Heart right ventricle (tissue), 16 donors: Measurements from ENCODE around the gene SPTBN1. TPM values are rescaled to one million over a fixed set of nuclear protein-coding genes. Genes with fewer than 3 reads are reported as not detected.

Experiments used
- ATAC-seq, 8 donors: fragments of 200-7000 bp; cut with Tn5 transposase; one replicate each; pipeline ENCODE4 v1.9.1; 2020; ENCODE audit warnings: mild to moderate bottlenecking in 8 of 8, moderate library complexity in 8 of 8, moderate number of reproducible peaks in 1 of 8
- DNase-seq, 2 donors: peaks; one replicate each; pipeline ENCODE4 v3.0.0-alpha.2; 2020
- H3K27ac ChIP-seq, 10 donors: fragments of 200-600 bp; sonication (generic) in 2 of 10; one replicate each; pipeline versions ENCODE4 v1.5.0 to v1.8.0; 2020 to 2022; ENCODE audit warnings: mild to moderate bottlenecking in 3 of 10
- H3K27me3 ChIP-seq, 7 donors: fragments of 200-600 bp; one replicate each; pipeline ENCODE4 v1.8.0; 2021 to 2022; ENCODE audit warnings: mild to moderate bottlenecking in 2 of 7
- H3K36me3 ChIP-seq, 9 donors: fragments of 200-600 bp; sonication (generic) in 1 of 9; one replicate each; pipeline versions ENCODE4 v1.5.0 to v1.8.0; 2020 to 2022; ENCODE audit warnings: mild to moderate bottlenecking in 2 of 9
- H3K4me1 ChIP-seq, 9 donors: fragments of 200-600 bp; sonication (generic) in 1 of 9; one replicate each; pipeline versions ENCODE4 v1.5.0 to v1.8.0; 2020 to 2022; ENCODE audit warnings: mild to moderate bottlenecking in 4 of 9
- H3K4me3 ChIP-seq, 10 donors: fragments of 200-600 bp; sonication (generic) in 2 of 10; one replicate each; pipeline versions ENCODE4 v1.5.0 to v1.8.0; 2020 to 2022; ENCODE audit warnings: mild to moderate bottlenecking in 7 of 10, moderate library complexity in 2 of 10
- H3K9me3 ChIP-seq, 11 donors: fragments of 200-600 bp in 10 of 11; sonication (generic) in 2 of 11; one replicate each; pipeline versions ENCODE4 v1.5.0 to v1.8.0; 2013 to 2022; ENCODE audit warnings: mild to moderate bottlenecking in 2 of 11, control low read depth in 1 of 11, moderate library complexity in 1 of 11
- CTCF ChIP-seq, 9 donors: fragments of 200-600 bp; sonication (generic) in 2 of 9; IDR thresholded peaks; one replicate each; pipeline versions ENCODE4 v1.5.0 to v1.8.0; 2021 to 2022; ENCODE audit warnings: antibody characterized with exemption in 9 of 9, mild to moderate bottlenecking in 5 of 9, moderate library complexity in 1 of 9
- WGBS, 2 donors: extraction: QIAGEN DNeasy Blood & Tissue Kit; methylation state at CpG; one replicate each; pipeline ENCODE4 v1.1.7; 2013; ENCODE audit warnings: inconsistent platforms in 1 of 2; 5-methylcytosine and 5-hydroxymethylcytosine counted together
- intact Hi-C, 10 donors: fragments of 100-400 bp; cut with DNase I; formaldehyde crosslinking; loops; one replicate each; pipeline versions ENCODE4 v1.11.1 to v1.14.2; 2022
- polyA plus RNA-seq, 2 donors: library from polyadenylated mRNA; stranded (reverse); fragments of 200-250 nt; gene quantifications; one replicate each; pipeline ENCODE4 v1.2.3, GENCODE V29; 2013
- total RNA-seq, 10 donors: library from RNA; stranded (reverse); fragmentation: NEBNext Ultra II Directional in 3 of 10; extraction: Animal tissue kit (Norgen Biotek cat#: 25700) in 3 of 10; gene quantifications; one replicate each; pipeline versions ENCODE4 v1.2.1 to v1.2.4, GENCODE V29; 2021 to 2023
- donor health status: Arrhythmogenic right ventricular cardiomyopathy.
- donor health status: ischemic (EF 13 %, LVEDD 7.1; RV severe dilation, severe dysfunction).
- donor health status: healthy with polysubstance abuse.
- donor health status: DM: no; HTN: yes; CAD: no.
- donor health status: DM: no; HTN: no; CAD: no.
- donor health status: ischemic (EF 25% LVEDD 6.9; RV normal size, moderate dysfunction).
- donor health status: ischemic (EF 25% LVEDD 5.7; RV mildly dilated, moderate dysfunction).
- donor health status: healthy.
- donor health status: DM: yes; HTN: yes; CAD: no.
- donor health status: Ischemic cardiomyopathy.
- donor health status: ischemic (EF 35%, LVEDD 5.7; RV mildly dilated, moderate dysfunction).
- donor health status: nonischemic (EF 11% LVEDD 7.7; RV severe dilation, severe dysfunction).
- donor health status: DM: yes; HTN: yes; CAD: no.
- donor health status: PGD.
- donor health status: ischemic (EF 29% LVEDD 5.4; RV normal size, mild dysfunction).
- donor health status: nonischemic (EF 23%, LVEDD 6.1; RV moderate dilation, normal function).

SPTBN1 gene
- total and polyA plus RNA-seq, 12 donors, result 91.1 to 643 (median 494) TPM

DNA sequence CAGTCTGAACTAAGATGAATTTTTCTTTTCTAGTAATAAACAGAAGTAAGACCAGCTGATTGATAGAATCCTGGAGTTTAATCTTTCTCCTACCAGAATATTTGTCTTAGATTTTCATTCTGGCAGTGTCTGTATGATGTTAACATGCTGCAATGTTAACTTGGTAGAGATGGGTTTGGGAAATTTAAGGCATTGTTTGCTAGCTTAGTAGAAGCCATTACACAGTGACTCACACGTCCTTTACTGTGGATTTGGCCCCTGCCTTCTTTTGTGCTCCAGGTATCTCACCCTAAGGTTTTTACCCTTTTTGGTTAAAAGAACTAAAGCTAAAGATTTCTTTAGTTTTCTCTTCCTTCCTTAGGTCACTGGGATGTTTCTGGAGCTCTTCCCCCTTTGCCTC lies 84.1 kb downstream of the SPTBN1 start:
- TF ChIP-seq CTCF (IDR thresholded peaks at IDR 0.05), result no peak
- 41 to 60% methylated on average over 1 of the region's 1 CpG for WGBS, 2 donors

DNA sequence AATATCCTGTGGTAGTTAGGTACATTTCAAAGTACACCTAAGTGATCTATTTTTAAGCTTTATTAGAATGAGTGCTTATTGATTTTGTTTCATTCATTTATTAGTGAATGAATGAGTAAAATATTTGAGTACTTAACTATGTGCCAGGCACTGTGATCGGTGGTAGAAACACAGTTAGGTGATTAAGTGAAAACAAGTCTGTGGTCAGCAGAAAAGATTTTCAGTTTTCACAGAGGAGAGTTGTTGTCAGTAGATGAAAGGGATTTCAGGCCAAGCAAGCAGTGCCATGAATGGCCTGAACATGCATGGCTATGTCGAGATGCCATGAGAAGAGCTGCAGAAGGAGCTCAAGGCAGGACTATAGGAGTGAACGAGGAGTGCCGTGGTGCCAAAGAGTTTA lies 85.9 kb downstream of the SPTBN1 start:
- Histone ChIP-seq H3K27ac (peak overlapping the region in 1 of 10 donors; percentile 10), H3K4me3 (no peak overlapping the region), H3K36me3 (peaks cover 0 to 34% (median 0%) of the 10 kb centered on the region in 9 donors), H3K9me3 (no peaks in the 10 kb centered on the region), H3K4me1 (peaks cover 13 to 91% (median 75%) of the 10 kb centered on the region in 9 donors), H3K27me3 (no peaks in the 10 kb centered on the region)
- DNase-seq, result no peak
- intact Hi-C loops, result no loop called here
- WGBS, 2 donors, result 70 to 78% methylated on average over 4 of the region's 4 CpGs
- no peak for TF ChIP-seq CTCF (IDR thresholded peaks at IDR 0.05)
- ATAC-seq, result no peak

More for the DNA sequence above, 84.1 kb downstream of the SPTBN1 start:
- Histone ChIP-seq H3K4me3 (no peak overlapping the region), H3K9me3 (no peaks in the 10 kb centered on the region), H3K36me3 (peaks cover 0 to 47% (median 7%) of the 10 kb centered on the region in 9 donors), H3K4me1 (peaks cover 10 to 90% (median 78%) of the 10 kb centered on the region in 9 donors), H3K27me3 (no peaks in the 10 kb centered on the region), H3K27ac (peak overlapping the region in 2 of 10 donors; percentile 11 to 17)
- intact Hi-C loops, result no loop called here
- no peak for DNase-seq
- ATAC-seq, result no peak

DNA sequence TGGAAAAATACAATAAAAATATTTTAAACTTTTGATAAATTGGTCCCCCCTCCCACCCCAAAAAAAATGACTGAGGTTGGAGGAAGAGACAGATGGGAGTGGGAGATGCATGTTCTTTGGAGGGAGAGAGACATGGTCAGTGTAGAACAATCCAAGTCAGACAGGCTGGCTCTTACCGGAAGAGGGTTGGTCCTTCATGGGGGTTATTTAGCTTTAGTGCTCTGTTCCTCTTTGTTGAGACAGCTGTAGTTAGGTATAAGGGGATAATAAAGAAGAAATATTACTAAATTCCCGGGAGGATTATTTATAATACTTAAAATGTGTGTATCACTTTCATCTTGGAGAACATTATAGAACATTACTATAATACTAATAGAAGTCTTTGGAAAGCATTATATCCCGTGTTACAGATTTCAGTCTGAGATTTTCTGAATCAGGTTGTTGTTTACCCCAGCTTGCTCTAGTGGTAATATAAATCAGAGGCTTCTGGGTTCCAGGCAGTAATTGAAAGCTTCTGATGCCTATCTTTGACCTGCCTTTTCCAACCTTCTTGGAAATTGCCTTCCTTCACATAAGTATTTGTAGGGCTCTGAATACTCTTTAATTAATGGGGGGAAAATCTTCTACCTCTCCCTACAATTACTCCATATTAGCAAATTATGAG lies 87.7 kb downstream of the SPTBN1 start:
- Histone ChIP-seq H3K9me3 (no peaks in the 10 kb centered on the region), H3K27me3 (no peaks in the 10 kb centered on the region), H3K4me3 (no peak overlapping the region), H3K36me3 (peaks cover 0 to 24% (median 0%) of the 10 kb centered on the region in 9 donors), H3K4me1 (peaks cover 13 to 95% (median 83%) of the 10 kb centered on the region in 9 donors), H3K27ac (peak overlapping the region in 1 of 10 donors; percentile 10)
- no peak for ATAC-seq
- no peak for DNase-seq
- WGBS, 2 donors, result 71 to 80% methylated on average over 3 of the region's 3 CpGs
- no peak for TF ChIP-seq CTCF (IDR thresholded peaks at IDR 0.05)
- intact Hi-C loops, result no loop called here

GRCh38 chr2:54545702-54546450 lies 89.7 kb downstream of the SPTBN1 start:
- H3K36me3 ChIP-seq, result peaks cover 0 to 16% (median 0%) of the 10 kb centered on the region in 9 donors
- ATAC-seq, result peak in 1 of 8 donors; percentile 32
- H3K4me1 ChIP-seq, result peaks cover 23 to 95% (median 88%) of the 10 kb centered on the region in 9 donors
- H3K9me3 ChIP-seq, result no peaks in the 10 kb centered on the region
- intact Hi-C loops, result no loop called here
- H3K27ac ChIP-seq, result peak overlapping the region in 3 of 10 donors; percentile 17 to 38 (median 24)
- no peak for DNase-seq
- TF ChIP-seq CTCF (IDR thresholded peaks at IDR 0.05), result no peak
- 62 to 66% methylated on average over 3 of the region's 3 CpGs for WGBS, 2 donors
- H3K27me3 ChIP-seq, result no peaks in the 10 kb centered on the region
- H3K4me3 ChIP-seq, result no peak overlapping the region
